OCI-LY7 (cell line): ENCODE measurements around the gene PSMD1.

Experiments used
- CTCF ChIP-seq: fragments of 200-600 bp; sonication (generic); conservative IDR thresholded peaks from 2 replicates; pipeline ENCODE4 v1.5.1; 2014; ENCODE audit warnings: mild to moderate bottlenecking, antibody characterized with exemption, low read length, moderate library complexity, mixed read lengths
- EZH2phosphoT487 ChIP-seq: fragments of 200-600 bp; sonication (generic); IDR thresholded peaks from 2 replicates; pipeline ENCODE4 v1.6.1; 2018; ENCODE audit warnings: low read depth, borderline replicate concordance, mild to moderate bottlenecking, mixed run types, antibody characterized with exemption, low read length, moderate library complexity, mixed read lengths

DNA sequence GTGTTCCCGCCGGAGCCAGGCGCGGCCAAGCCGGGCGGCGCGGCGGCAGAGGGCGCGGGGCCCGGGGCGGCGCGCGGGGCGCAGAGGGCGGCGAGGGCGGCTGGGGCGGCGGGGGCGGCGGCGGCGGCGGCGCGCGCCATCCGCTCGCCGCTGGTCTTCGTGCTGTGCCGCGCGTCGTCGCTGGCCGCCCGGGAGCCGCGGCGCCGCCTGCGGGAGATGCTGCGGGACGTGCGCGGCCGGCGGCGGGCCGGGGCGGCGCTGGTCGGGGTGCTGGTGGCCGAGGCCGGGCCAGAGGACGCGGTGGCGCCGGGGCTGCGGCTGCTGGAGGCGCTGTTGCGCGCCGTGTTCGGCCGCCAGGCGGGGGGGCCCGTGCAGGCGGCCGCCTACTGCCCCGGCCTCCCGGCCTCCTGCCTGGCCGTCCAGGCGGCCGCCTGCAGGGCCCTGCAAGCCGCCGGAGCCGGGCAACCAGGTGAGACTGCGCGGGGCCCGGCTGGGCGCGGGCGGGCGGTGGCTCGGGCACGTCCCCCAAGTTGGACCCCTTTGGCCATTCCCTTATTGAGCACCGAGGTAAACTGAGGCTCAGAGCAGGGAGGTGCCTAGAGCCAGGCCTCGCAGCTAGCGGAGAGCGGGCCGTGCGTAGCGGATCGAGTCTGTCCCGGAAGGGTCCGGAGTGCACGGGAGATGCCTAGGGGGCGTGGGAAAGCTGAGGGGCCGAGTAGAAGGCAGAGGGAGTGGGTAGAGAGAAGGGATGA lies 18.8 kb upstream of the PSMD1 start:
- TF ChIP-seq CTCF: no peak
- TF ChIP-seq EZH2phosphoT487: no peak
